Memory B cell (primary cell): Measurements from ENCODE around the gene PODN.
A peak's percentile ranks its signal among the peaks of the same experiment; 100 is the strongest.

Experiments
- ATAC-seq: fragments of 150-1000 bp; cut with Tn5 transposase; 2 replicates; pipeline ENCODE4 v1.10.0; 2021; ENCODE audit warnings: low read depth, mild to moderate bottlenecking, moderate library complexity
- DNase-seq, 2 donors: peaks; one replicate each; pipeline ENCODE4 v3.0.0; 2022; ENCODE audit warnings: low spot score in 2 of 2
- H3K27ac Mint-ChIP-seq: one replicate; pipeline ENCODE4 v1.8.0; 2022; ENCODE audit warnings: mild to moderate bottlenecking, moderate library complexity, mixed read lengths
- H3K27me3 Mint-ChIP-seq: one replicate; pipeline ENCODE4 v1.8.0; 2022; ENCODE audit warnings: mixed read lengths
- H3K36me3 Mint-ChIP-seq: one replicate; pipeline ENCODE4 v1.8.0; 2022; ENCODE audit warnings: mild to moderate bottlenecking, mixed read lengths
- H3K4me1 Mint-ChIP-seq: one replicate; pipeline ENCODE4 v1.8.0; 2022; ENCODE audit warnings: mixed read lengths
- H3K4me3 Mint-ChIP-seq: one replicate; pipeline ENCODE4 v1.8.0; 2022; ENCODE audit warnings: mild to moderate bottlenecking, moderate library complexity, mixed read lengths
- H3K9me3 Mint-ChIP-seq: one replicate; pipeline ENCODE4 v1.8.0; 2022; ENCODE audit warnings: mixed read lengths

PODN gene

DNA sequence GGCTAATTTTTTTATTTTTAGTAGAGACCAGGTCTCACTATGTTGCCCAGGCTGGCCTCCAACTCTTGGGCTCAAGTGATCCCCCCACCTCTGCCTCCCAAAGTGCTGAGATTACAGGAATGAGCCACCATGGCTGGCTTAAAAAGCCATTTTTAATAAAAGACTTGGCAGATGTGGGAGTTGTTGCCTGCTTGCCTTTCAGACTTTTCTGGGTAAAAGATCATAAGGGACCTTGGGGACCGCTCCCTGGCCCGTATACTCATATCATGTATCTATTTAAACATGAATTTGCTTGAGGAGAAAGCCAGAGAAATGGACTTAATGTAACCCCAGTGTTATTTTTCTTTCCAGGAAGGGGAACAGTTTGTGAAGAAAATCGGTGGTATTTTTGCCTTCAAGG, 23.4 kb upstream of the PODN start:
- Mint-ChIP-seq H3K4me1 (no peaks in the 10 kb centered on the region), H3K36me3 (peaks cover 27% of the 10 kb centered on the region), H3K9me3 (no peaks in the 10 kb centered on the region), H3K4me3 (no peak overlapping the region), H3K27ac (no peak overlapping the region), H3K27me3 (no peaks in the 10 kb centered on the region)
- DNase-seq (no peak), ATAC-seq (no peak)

DNA sequence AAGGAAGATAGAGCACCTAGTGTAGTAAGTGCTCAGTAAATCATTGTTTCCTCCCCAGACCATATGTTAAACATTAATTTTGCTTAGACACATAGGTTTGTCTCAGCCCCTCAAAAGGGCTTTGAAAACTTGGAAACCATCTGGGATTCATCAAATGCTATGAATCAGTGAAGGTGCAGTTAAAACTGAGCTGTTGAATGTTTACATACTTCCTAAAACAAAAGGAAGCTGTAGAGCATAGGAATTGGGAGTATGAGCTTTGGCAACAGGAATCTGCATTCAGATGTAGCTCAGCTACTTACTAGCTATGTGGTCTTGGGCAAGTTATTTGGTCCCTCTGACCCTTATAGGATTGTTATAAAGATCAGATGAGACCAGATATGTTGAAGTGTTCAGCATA, 18.7 kb upstream of the PODN start:
- H3K4me1 Mint-ChIP-seq: no peaks in the 10 kb centered on the region
- no peak overlapping the region for H3K4me3 Mint-ChIP-seq
- no peak overlapping the region for H3K27ac Mint-ChIP-seq
- H3K27me3 Mint-ChIP-seq: no peaks in the 10 kb centered on the region
- H3K36me3 Mint-ChIP-seq: peaks cover 34% of the 10 kb centered on the region
- ATAC-seq (no peak), DNase-seq (no peak)
- no peaks in the 10 kb centered on the region for H3K9me3 Mint-ChIP-seq

DNA sequence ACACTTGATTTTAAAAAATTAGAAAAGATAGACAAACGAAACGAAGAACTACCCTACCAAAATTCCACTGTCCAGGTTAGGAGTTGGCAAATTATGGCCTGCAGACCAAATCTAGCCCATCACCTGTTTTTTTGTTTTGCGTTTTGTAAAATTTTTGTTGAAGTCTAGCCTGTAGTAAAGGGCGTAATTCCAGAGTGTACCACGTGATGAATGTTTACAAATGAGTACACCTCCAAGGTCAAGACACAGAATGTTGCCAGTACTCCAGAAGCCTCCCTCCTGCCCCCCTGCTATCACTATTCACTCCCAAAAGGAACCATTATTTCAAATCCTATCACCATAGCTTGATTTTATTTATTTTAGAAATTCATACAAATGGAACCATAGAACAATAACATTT, 17.1 kb upstream of the PODN start:
- H3K9me3 Mint-ChIP-seq: no peaks in the 10 kb centered on the region
- DNase-seq: no peak
- no peak overlapping the region for H3K27ac Mint-ChIP-seq
- H3K4me1 Mint-ChIP-seq: no peaks in the 10 kb centered on the region
- H3K27me3 Mint-ChIP-seq: no peaks in the 10 kb centered on the region
- no peak overlapping the region for H3K4me3 Mint-ChIP-seq
- H3K36me3 Mint-ChIP-seq: peaks cover 33% of the 10 kb centered on the region
- no peak for ATAC-seq

DNA sequence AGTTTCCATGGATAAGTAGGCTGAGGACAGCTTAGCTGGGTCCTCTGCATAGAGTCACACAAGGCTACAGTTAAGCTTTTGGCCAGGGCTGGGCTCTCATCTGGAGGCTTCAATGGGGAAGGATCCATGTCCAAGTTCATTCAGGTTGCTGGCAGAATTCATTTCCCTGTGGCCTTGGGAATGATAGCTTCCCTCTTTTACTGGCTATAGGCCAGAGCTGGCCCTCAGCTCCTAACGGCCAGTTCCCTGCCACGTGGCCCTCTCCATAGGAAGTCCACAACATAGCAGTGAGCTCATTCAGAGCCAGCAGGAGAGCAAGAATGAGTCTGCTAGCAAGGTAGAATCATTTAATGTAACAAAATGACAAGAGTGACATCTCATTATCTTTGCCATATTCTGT, 15.1 kb upstream of the PODN start:
- H3K4me1 Mint-ChIP-seq: no peaks in the 10 kb centered on the region
- peaks cover 22% of the 10 kb centered on the region for H3K36me3 Mint-ChIP-seq
- DNase-seq (no peak), ATAC-seq (no peak)
- no peak overlapping the region for H3K4me3 Mint-ChIP-seq
- H3K27me3 Mint-ChIP-seq: no peaks in the 10 kb centered on the region
- no peak overlapping the region for H3K27ac Mint-ChIP-seq
- no peaks in the 10 kb centered on the region for H3K9me3 Mint-ChIP-seq

DNA sequence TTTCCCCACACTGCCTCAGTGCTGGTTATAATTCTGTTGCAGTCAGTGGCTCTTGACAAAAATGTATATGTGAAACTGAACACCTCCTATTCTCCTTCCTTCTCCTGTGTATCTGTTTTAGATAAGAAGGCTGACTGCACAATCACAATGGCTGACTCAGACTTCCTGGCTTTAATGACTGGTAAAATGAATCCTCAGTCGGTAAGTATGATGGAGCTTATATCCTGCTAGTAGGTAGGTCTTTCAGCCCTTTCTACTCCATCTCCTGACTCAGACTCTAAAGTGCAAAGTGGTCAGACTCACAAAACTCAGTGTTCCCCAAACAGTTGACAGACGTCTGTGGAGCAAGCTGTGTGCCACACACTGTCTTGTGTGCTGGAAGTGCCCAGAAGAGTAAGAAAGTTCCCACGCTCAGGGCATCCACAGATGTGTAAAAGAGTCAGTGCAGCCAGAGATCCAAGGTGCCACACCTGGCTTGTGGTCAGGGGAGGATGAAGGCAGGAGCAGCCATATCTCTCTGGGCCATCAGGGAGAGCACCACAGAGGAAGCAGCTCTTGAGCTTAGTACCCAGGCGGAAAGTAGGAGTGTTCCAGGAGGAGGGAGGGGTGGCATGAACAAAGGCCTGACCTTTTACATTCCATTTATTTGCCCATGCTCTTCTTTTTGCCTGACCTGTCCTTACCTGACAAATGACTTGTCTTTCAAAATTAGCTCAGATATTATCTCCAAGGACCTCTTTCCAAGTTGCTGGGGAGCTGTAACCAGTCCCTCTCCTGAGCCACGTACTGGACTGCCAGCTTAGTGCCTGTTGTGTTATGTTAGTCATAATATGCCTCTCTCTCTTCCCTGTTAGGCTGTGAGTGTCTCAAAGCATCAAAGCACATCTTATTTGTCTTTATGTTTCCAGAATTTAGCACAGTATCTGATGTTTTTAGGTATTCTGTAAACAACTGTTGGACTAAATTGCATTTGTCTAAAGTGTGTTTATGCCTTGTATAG, 14.0 kb upstream of the PODN start:
- H3K36me3 Mint-ChIP-seq: peaks cover 32% of the 10 kb centered on the region
- no peaks in the 10 kb centered on the region for H3K27me3 Mint-ChIP-seq
- no peak overlapping the region for H3K4me3 Mint-ChIP-seq
- no peaks in the 10 kb centered on the region for H3K9me3 Mint-ChIP-seq
- no peak for ATAC-seq
- no peak for DNase-seq
- no peaks in the 10 kb centered on the region for H3K4me1 Mint-ChIP-seq
- peak overlapping the region; percentile 46 for H3K27ac Mint-ChIP-seq

DNA sequence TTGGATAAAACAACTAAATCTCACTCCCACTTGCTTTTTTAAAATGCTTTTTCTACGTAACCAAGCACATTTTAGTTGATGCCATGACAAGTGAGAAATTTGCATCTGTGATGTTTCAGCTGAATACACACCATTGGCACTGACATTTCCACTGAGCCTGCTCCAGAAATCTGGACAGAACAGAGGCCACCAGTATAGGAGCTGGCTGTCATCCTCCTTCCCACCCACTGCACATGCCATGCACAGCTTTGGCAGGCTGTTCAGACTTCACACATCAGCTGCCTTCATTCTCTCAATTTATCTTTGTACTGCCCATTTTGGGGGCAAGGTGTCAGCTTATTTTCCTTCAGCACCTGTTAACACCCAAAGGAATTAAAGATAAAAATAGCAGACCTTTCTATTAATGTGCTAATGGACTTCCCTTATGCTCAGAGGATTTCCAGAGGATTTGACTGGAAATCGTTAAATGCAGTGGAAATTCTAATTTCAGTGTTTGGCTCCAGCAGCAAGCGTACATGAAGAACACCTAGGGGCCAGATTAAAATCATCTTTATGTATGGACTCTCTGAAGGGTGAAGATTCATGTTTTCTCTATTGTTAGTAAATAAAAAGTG, 12.9 kb upstream of the PODN start:
- Mint-ChIP-seq H3K36me3 (peaks cover 40% of the 10 kb centered on the region), H3K27me3 (no peaks in the 10 kb centered on the region), H3K9me3 (no peaks in the 10 kb centered on the region), H3K4me1 (no peaks in the 10 kb centered on the region), H3K4me3 (no peak overlapping the region), H3K27ac (peak overlapping the region; percentile 46)
- DNase-seq: no peak
- ATAC-seq: no peak

DNA sequence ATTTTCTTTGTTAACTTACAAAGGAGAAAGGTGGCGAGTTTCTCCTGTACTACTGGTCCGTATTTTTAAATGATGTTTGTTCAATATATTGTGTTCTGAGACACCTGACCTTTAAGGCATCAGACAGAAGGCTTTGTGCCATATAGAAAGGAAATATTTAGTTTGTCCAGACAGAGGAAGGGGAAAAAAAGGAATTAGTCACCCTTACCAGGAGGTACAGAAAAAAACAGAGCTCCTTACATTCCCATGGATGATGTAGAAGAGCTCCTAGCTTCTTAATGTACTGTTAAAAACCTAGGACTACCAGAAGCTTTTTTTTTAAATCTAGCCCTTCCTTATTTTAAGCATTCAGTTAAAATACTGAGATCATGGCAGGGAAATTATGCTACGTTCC, 12.4 kb upstream of the PODN start:
- no peak overlapping the region for H3K27ac Mint-ChIP-seq
- H3K4me3 Mint-ChIP-seq: no peak overlapping the region
- ATAC-seq (no peak), DNase-seq (no peak)
- no peaks in the 10 kb centered on the region for H3K27me3 Mint-ChIP-seq
- H3K4me1 Mint-ChIP-seq: no peaks in the 10 kb centered on the region
- peaks cover 42% of the 10 kb centered on the region for H3K36me3 Mint-ChIP-seq
- no peaks in the 10 kb centered on the region for H3K9me3 Mint-ChIP-seq

DNA sequence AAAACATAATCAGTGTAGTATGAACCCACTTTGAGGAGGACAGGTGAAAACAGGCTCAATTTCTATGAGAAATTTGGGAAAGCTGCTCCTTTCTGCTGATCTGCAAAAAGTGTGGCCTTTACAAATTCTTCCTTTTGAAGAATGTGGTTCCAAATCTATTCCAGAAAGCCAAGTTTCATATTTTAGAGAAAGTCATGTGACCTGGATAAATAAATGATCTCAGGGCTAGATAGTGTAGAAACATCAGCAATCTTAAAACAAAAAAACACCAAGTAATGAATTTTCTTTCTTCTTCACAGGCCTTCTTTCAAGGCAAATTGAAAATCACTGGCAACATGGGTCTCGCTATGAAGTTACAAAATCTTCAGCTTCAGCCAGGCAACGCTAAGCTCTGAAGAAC, 11.7 kb upstream of the PODN start:
- no peaks in the 10 kb centered on the region for H3K27me3 Mint-ChIP-seq
- peaks cover 44% of the 10 kb centered on the region for H3K36me3 Mint-ChIP-seq
- no peak for ATAC-seq
- H3K27ac Mint-ChIP-seq: no peak overlapping the region
- H3K4me1 Mint-ChIP-seq: no peaks in the 10 kb centered on the region
- H3K4me3 Mint-ChIP-seq: no peak overlapping the region
- no peak for DNase-seq
- no peaks in the 10 kb centered on the region for H3K9me3 Mint-ChIP-seq

DNA sequence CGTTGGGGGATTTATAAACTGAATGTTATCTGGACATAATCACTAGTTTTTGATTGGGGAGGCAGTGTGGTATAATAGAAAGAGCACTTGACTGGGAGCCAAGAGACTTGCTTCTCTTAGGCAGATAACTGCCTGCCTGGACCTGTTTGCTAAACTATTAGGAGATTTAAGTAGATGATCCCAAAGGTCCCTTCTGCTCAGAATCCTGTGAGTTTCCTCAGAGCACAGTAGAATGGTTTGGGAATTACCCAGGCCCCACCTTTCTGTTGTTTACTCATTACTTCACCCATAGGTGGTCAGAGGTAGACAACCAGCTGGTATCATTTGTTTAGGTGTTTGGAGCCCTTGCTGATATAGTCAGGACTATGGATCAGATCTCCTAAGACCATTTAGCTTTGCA, 10.3 kb upstream of the PODN start:
- H3K4me1 Mint-ChIP-seq: no peaks in the 10 kb centered on the region
- H3K27me3 Mint-ChIP-seq: no peaks in the 10 kb centered on the region
- H3K36me3 Mint-ChIP-seq: peaks cover 44% of the 10 kb centered on the region
- H3K27ac Mint-ChIP-seq: no peak overlapping the region
- DNase-seq (no peak), ATAC-seq (no peak)
- H3K9me3 Mint-ChIP-seq: no peaks in the 10 kb centered on the region
- H3K4me3 Mint-ChIP-seq: no peak overlapping the region

DNA sequence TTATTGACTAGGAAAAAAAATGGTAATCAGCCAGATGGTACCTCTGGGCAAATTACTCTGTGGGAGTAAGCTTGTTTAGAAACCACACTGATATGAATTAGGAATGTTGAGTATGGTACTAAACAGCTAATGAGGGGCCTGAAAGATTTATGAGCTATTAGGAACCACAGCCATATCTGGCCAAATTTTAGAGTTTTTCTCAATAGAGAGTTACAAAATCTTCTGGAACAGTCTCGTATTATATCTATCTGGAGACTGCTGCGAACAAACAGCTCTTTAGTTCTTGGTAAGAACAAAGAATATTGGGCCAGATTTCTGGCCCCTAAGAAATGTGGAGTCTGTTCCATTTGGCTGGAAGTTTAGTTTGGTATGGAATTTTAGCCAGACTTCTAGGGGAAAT, 4.9 kb upstream of the PODN start:
- peaks cover 20% of the 10 kb centered on the region for H3K36me3 Mint-ChIP-seq
- no peaks in the 10 kb centered on the region for H3K9me3 Mint-ChIP-seq
- DNase-seq: no peak
- peaks cover 6% of the 10 kb centered on the region for H3K27me3 Mint-ChIP-seq
- H3K27ac Mint-ChIP-seq: no peak overlapping the region
- no peak overlapping the region for H3K4me3 Mint-ChIP-seq
- no peaks in the 10 kb centered on the region for H3K4me1 Mint-ChIP-seq
- no peak for ATAC-seq

DNA sequence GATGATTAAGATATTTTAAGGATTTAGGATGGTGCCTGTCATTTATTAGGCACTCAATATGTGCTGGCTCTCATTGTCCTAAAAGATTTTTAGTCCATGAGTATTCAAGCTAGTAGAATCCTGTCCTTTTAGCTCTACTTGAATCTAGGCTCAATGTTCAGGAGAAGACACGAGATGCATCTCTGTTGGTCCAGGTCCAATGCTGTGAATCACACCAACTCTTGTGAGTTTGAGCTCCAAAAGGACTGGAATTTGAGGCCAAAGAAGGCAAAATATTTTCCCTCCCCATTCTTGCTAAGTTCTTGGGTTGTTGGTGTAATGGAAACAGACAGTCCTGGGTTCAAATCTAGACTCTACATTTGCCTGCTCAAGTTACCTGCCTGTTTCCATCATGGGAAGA, 1.4 kb upstream of the PODN start:
- H3K4me1 Mint-ChIP-seq: no peaks in the 10 kb centered on the region
- H3K4me3 Mint-ChIP-seq: no peak overlapping the region
- ATAC-seq: no peak
- no peak for DNase-seq
- no peaks in the 10 kb centered on the region for H3K36me3 Mint-ChIP-seq
- peaks cover 17% of the 10 kb centered on the region for H3K27me3 Mint-ChIP-seq
- H3K9me3 Mint-ChIP-seq: no peaks in the 10 kb centered on the region
- H3K27ac Mint-ChIP-seq: no peak overlapping the region

DNA sequence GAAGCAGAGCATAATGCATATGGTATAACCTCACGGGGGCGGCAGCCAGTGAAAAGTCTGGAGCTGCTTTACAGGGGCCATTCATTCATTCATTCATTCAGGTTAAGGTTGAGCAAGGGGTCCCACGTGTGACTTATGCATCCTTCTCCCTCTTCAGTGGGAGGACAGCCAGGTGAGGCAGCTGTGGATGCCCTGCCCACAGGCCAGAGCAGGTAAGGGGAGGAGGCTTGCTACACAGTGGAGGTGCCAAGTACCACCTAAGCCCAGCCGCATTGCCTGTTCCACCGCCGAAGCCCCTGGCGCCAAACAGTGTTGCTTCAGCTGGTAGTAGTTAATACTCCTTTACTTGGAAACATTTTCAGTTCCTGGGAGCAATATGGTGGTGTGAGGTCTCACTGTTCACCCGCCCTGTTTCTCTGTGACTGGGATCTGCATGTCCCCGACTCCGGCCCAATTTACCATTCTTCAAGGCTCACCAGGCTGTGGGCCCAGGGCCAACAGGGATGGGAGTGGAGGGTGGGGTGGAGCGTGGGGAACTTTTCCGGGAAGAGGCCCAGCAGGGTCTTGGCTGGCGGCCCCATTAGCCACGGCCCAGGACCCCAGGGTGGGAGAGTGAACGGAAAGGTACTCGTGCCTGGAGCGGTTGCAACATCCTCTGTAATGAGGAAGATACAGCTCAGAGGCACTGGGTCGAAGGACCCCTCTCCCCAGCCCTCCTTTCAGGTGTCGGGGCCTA, 722 bp upstream of the PODN start:
- DNase-seq: no peak
- Mint-ChIP-seq H3K27ac (no peak overlapping the region), H3K27me3 (peaks cover 19% of the 10 kb centered on the region), H3K4me3 (peak overlapping the region; percentile 21), H3K4me1 (no peaks in the 10 kb centered on the region), H3K36me3 (no peaks in the 10 kb centered on the region), H3K9me3 (no peaks in the 10 kb centered on the region)
- ATAC-seq: no peak

DNA sequence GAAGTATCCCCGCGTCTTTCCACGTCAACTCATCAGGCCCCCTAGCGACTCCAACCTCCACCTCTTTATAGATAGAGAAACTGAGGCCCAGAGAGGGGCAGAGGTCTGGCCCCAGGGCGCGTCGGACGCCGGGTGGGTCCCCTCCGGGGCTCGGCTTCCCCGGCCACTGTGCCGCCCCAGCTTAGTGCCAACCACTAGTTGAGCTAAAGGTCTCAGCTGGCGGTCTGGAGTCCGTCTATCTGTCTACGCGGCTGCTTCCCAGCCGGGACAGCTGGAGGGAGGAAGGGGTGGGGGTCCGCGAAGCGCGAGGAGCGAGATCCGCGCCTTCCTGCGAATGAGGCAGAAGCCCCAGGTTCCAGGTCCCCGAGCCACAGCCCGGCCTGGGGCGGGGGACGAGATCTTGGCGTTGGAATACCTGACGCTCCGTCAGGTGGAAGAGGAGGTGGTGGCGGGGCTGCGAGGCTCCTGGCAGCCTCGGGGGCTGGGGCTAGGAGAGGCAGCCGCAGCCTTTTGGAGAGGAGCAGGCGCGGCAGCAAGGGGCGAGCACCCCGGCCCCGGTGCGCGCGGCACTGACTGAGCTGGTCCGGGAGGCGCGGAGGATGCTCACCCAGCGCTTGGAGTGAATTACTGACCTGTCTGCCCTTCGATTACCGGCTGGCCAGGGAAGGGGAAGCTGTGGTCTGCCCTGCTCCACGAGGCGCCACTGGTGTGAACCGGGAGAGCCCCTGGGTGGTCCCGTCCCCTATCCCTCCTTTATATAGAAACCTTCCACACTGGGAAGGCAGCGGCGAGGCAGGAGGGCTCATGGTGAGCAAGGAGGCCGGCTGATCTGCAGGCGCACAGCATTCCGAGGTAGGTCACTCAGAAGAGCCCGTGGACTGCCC, 937 bp downstream of the PODN start:
- H3K4me3 Mint-ChIP-seq: no peak overlapping the region

More for the DNA sequence above, 937 bp downstream of the PODN start:
- H3K36me3 Mint-ChIP-seq: no peaks in the 10 kb centered on the region
- H3K27me3 Mint-ChIP-seq: peaks cover 22% of the 10 kb centered on the region
- DNase-seq: no peak
- no peaks in the 10 kb centered on the region for H3K4me1 Mint-ChIP-seq
- ATAC-seq: no peak
- no peak overlapping the region for H3K27ac Mint-ChIP-seq
- H3K9me3 Mint-ChIP-seq: no peaks in the 10 kb centered on the region
